Endothelial cell of umbilical vein (primary cell): ENCODE data around the gene LPP.

Experiments
- CTCF ChIP-seq, 2 donors: IDR thresholded peaks; 1 replicate in 1 of 2; 2 replicates in 1 of 2; pipeline ENCODE4 v1.5.1; 2011; ENCODE audit warnings: low read length in 2 of 2, mild to moderate bottlenecking in 2 of 2, moderate library complexity in 2 of 2, control low read depth in 1 of 2, inconsistent platforms in 1 of 2, low read depth in 1 of 2; ENCODE audit not compliant: insufficient read depth in 1 of 2; ENCODE audit errors: extremely low read depth in 1 of 2
- EZH2 ChIP-seq: IDR thresholded peaks from 2 replicates; pipeline ENCODE4 v1.6.1; 2012; ENCODE audit warnings: borderline replicate concordance, low read depth, mild to moderate bottlenecking, moderate library complexity, low read length, inconsistent platforms; ENCODE audit not compliant: severe bottlenecking
- FOS ChIP-seq: IDR thresholded peaks from 2 replicates; pipeline ENCODE4 v1.6.1; 2011; ENCODE audit warnings: mild to moderate bottlenecking, low read length, moderate library complexity, borderline replicate concordance; ENCODE audit not compliant: insufficient read depth
- GATA2 ChIP-seq: IDR thresholded peaks from 2 replicates; pipeline ENCODE4 v1.7.0; 2011; ENCODE audit warnings: low read depth, mild to moderate bottlenecking, moderate library complexity, mixed read lengths, low read length; ENCODE audit not compliant: insufficient read length, insufficient read depth
- JUN ChIP-seq: IDR thresholded peaks from 2 replicates; pipeline ENCODE4 v1.6.1; 2011; ENCODE audit warnings: borderline replicate concordance, low read depth; ENCODE audit not compliant: insufficient read length, insufficient read depth
- MAX ChIP-seq: IDR thresholded peaks from 2 replicates; pipeline ENCODE4 v1.6.1; 2011; ENCODE audit not compliant: insufficient read depth, insufficient read length
- POLR2A ChIP-seq: IDR thresholded peaks from 2 replicates; pipeline ENCODE4 v1.6.1; 2012; ENCODE audit warnings: low read depth, mild to moderate bottlenecking, control low read depth, low read length
- POLR2AphosphoS5 ChIP-seq: IDR thresholded peaks from 2 replicates; pipeline ENCODE4 v1.6.1; 2012; ENCODE audit warnings: low read depth, mild to moderate bottlenecking, control low read depth, low read length, moderate library complexity; ENCODE audit not compliant: insufficient read depth

DNA sequence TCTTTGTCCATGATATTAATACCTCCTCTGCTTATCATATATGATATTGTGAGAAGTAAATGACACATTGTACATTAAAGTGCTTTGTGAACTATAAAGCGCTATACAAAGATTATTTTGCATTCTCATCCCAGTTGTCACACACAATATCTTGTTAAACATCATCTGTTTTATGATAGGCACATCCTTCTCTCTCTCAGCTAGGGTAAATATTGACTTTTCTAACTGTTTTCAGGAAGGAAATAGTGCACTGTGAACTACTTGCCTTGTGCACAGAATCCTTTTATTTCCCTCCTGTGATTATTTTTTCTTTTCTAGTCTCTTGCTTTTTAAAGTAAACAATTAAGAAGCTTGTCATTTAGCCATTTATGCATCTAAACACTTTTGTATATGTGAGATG, 388.2 kb downstream of the LPP start:
- TF ChIP-seq POLR2A (no peak), EZH2 (no peak), CTCF (IDR thresholded peaks at IDR 0.05; ENCODE audit: extremely low read depth in 1 of 2, insufficient read depth in 1 of 2, low read depth in 1 of 2, low read length in 2 of 2) (no peak), JUN (no peak), MAX (no peak), POLR2AphosphoS5 (no peak), GATA2 (no peak), FOS (no peak)
